RPMI7951 (cell line): Measurements from ENCODE around the gene USP16. TPM values are rescaled to one million over a fixed set of nuclear protein-coding genes. Genes with fewer than 3 reads are reported as not detected.

Experiments
- DNase-seq: peaks from one replicate; pipeline ENCODE4 v3.0.0-alpha.2; 2012; ENCODE audit warnings: low read depth
- total RNA-seq: library from RNA; depleted of rRNA; stranded (reverse); fragments of >200 nt; shearing (Covaris generic); gene quantifications from 2 replicates; pipeline ENCODE4 v1.2.3, GENCODE V29; 2014; rRNA removed

USP16 gene
- total RNA-seq, 1 experiment from 2014 or later, result 61.0 TPM

- no peak for DNase-seq
Observed at GRCh38 chr21:29083306-29083705, 58.8 kb downstream of the USP16 start.

- no peak for DNase-seq
Observed at GRCh38 chr21:29084372-29084771, 59.9 kb downstream of the USP16 start.

- DNase-seq, result no peak
Observed at GRCh38 chr21:29085106-29085752, 60.8 kb downstream of the USP16 start.

GRCh38 chr21:29091033-29091432, 66.6 kb downstream of the USP16 start:
- DNase-seq, result peak; percentile 64

GRCh38 chr21:29092102-29092959, 67.9 kb downstream of the USP16 start:
- peak; percentile 48 for DNase-seq

- no peak for DNase-seq
Observed at GRCh38 chr21:29096218-29097015, 71.9 kb downstream of the USP16 start.

- no peak for DNase-seq
Observed at GRCh38 chr21:29098156-29098555, 73.7 kb downstream of the USP16 start.

GRCh38 chr21:29102791-29103257, 78.4 kb downstream of the USP16 start:
- no peak for DNase-seq

Other genes starting within 250 kb of the USP16 start
- 20.6 and 23.1 TPM in 2 replicates for gene LTN1, start 31.8 kb upstream of the USP16 start, total RNA-seq
- 26.1 and 32.3 TPM in 2 replicates for gene RWDD2B, start 5.3 kb upstream of the USP16 start, total RNA-seq
- 265 and 342 TPM in 2 replicates for gene CCT8, start 49.0 kb downstream of the USP16 start, total RNA-seq
- 10.0 and 14.8 TPM in 2 replicates for gene MAP3K7CL, start 106.0 kb downstream of the USP16 start, total RNA-seq